ENCODE data around the gene ARID3B. TPM values are rescaled to one million over a fixed set of nuclear protein-coding genes. Genes with fewer than 3 reads are reported as not detected.
"Not testable (repeated sequence)": the region's sequence is repeated elsewhere in the genome, so short reads cannot be mapped to it uniquely, and the experiment has no call there.

The ARID3B gene
- total and polyA plus RNA-seq, 2 donors, result 3.0 to 4.3 TPM

- H3K4me1 ChIP-seq (ENCODE audit: insufficient read depth), result no peaks in the 10 kb centered on the region
- no peak overlapping the region for H3K4me3 ChIP-seq (ENCODE audit: low read depth, low read length)
- no peak for DNase-seq (ENCODE audit: extremely low spot score)
- H3K27ac ChIP-seq (ENCODE audit: low read depth), result no peak overlapping the region
- peaks cover 12% of the 10 kb centered on the region for H3K36me3 ChIP-seq (ENCODE audit: insufficient read depth)
- 54% methylated on average over 5 of the region's 5 CpGs for WGBS
Measured at GRCh38 chr15:74628949-74629348, 87.9 kb downstream of the ARID3B start.

- DNase-seq (ENCODE audit: extremely low spot score); H3K4me3 ChIP-seq (ENCODE audit: low read depth, low read length); H3K27ac ChIP-seq (ENCODE audit: low read depth); H3K4me1 ChIP-seq (ENCODE audit: insufficient read depth): not testable (repeated sequence)
- peaks cover 12% of the 10 kb centered on the region for H3K36me3 ChIP-seq (ENCODE audit: insufficient read depth)
- WGBS, result 79% methylated on average over 9 of the region's 10 CpGs
Measured at GRCh38 chr15:74629696-74630095, 88.7 kb downstream of the ARID3B start.

GRCh38 chr15:74630284-74631086 is 89.5 kb downstream of the ARID3B start:
- WGBS, result 72% methylated on average over 6 of the region's 6 CpGs
- H3K4me3 ChIP-seq (ENCODE audit: low read depth, low read length), result no peak overlapping the region
- H3K27ac ChIP-seq (ENCODE audit: low read depth), result no peak overlapping the region
- peaks cover 10% of the 10 kb centered on the region for H3K36me3 ChIP-seq (ENCODE audit: insufficient read depth)
- no peaks in the 10 kb centered on the region for H3K4me1 ChIP-seq (ENCODE audit: insufficient read depth)
- no peak for DNase-seq (ENCODE audit: extremely low spot score)

GRCh38 chr15:74631087-74631385 is 90.0 kb downstream of the ARID3B start:
- Histone ChIP-seq H3K4me1 (ENCODE audit: insufficient read depth) (no peaks in the 10 kb centered on the region), H3K4me3 (ENCODE audit: low read depth, low read length) (no peak overlapping the region), H3K36me3 (ENCODE audit: insufficient read depth) (peaks cover 10% of the 10 kb centered on the region), H3K27ac (ENCODE audit: low read depth) (no peak overlapping the region)
- DNase-seq (ENCODE audit: extremely low spot score), result no peak
- WGBS, result 62% methylated on average over 3 of the region's 3 CpGs

GRCh38 chr15:74631408-74631807 is 90.4 kb downstream of the ARID3B start:
- no peak for DNase-seq (ENCODE audit: extremely low spot score)
- peaks cover 10% of the 10 kb centered on the region for H3K36me3 ChIP-seq (ENCODE audit: insufficient read depth)
- no peaks in the 10 kb centered on the region for H3K4me1 ChIP-seq (ENCODE audit: insufficient read depth)
- no peak overlapping the region for H3K27ac ChIP-seq (ENCODE audit: low read depth)
- 54% methylated on average over 3 of the region's 3 CpGs for WGBS
- no peak overlapping the region for H3K4me3 ChIP-seq (ENCODE audit: low read depth, low read length)

- DNase-seq (ENCODE audit: extremely low spot score), result no peak
- WGBS, result 71% methylated on average over 8 of the region's 8 CpGs
- Histone ChIP-seq H3K4me3 (ENCODE audit: low read depth, low read length) (no peak overlapping the region), H3K36me3 (ENCODE audit: insufficient read depth) (peaks cover 9% of the 10 kb centered on the region), H3K4me1 (ENCODE audit: insufficient read depth) (no peaks in the 10 kb centered on the region), H3K27ac (ENCODE audit: low read depth) (no peak overlapping the region)
Measured at GRCh38 chr15:74631935-74632560, 91.0 kb downstream of the ARID3B start.

- 90% methylated on average over 9 of the region's 9 CpGs for WGBS
- Histone ChIP-seq H3K4me3 (ENCODE audit: low read depth, low read length) (no peak overlapping the region), H3K27ac (ENCODE audit: low read depth) (no peak overlapping the region), H3K4me1 (ENCODE audit: insufficient read depth) (no peaks in the 10 kb centered on the region), H3K36me3 (ENCODE audit: insufficient read depth) (peaks cover 6% of the 10 kb centered on the region)
- no peak for DNase-seq (ENCODE audit: extremely low spot score)
Measured at GRCh38 chr15:74632601-74633000, 91.6 kb downstream of the ARID3B start.

- H3K4me3 ChIP-seq (ENCODE audit: low read depth, low read length), result no peak overlapping the region
- DNase-seq (ENCODE audit: extremely low spot score), result no peak
- 77% methylated on average over 2 of the region's 2 CpGs for WGBS
- no peak overlapping the region for H3K27ac ChIP-seq (ENCODE audit: low read depth)
- H3K36me3 ChIP-seq (ENCODE audit: insufficient read depth), result peaks cover 6% of the 10 kb centered on the region
- H3K4me1 ChIP-seq (ENCODE audit: insufficient read depth), result no peaks in the 10 kb centered on the region
Measured at GRCh38 chr15:74633781-74634180, 92.8 kb downstream of the ARID3B start.

- DNase-seq (ENCODE audit: extremely low spot score), result no peak
- WGBS, result 28% methylated on average over 5 of the region's 5 CpGs
- H3K27ac ChIP-seq (ENCODE audit: low read depth), result no peak overlapping the region
- H3K4me1 ChIP-seq (ENCODE audit: insufficient read depth), result no peaks in the 10 kb centered on the region
- H3K36me3 ChIP-seq (ENCODE audit: insufficient read depth), result peaks cover 1% of the 10 kb centered on the region
- no peak overlapping the region for H3K4me3 ChIP-seq (ENCODE audit: low read depth, low read length)
Measured at GRCh38 chr15:74635228-74635627, 94.2 kb downstream of the ARID3B start.

GRCh38 chr15:74636984-74637383 is 96.0 kb downstream of the ARID3B start:
- Histone ChIP-seq H3K27ac (ENCODE audit: low read depth) (no peak overlapping the region), H3K4me1 (ENCODE audit: insufficient read depth) (no peaks in the 10 kb centered on the region), H3K36me3 (ENCODE audit: insufficient read depth) (no peaks in the 10 kb centered on the region), H3K4me3 (ENCODE audit: low read depth, low read length) (no peak overlapping the region)
- WGBS, result 76% methylated on average over 1 of the region's 1 CpG
- DNase-seq (ENCODE audit: extremely low spot score), result no peak

- no peak overlapping the region for H3K27ac ChIP-seq (ENCODE audit: low read depth)
- WGBS, result 70% methylated on average over 1 of the region's 1 CpG
- no peaks in the 10 kb centered on the region for H3K4me1 ChIP-seq (ENCODE audit: insufficient read depth)
- no peaks in the 10 kb centered on the region for H3K36me3 ChIP-seq (ENCODE audit: insufficient read depth)
- H3K4me3 ChIP-seq (ENCODE audit: low read depth, low read length), result no peak overlapping the region
- no peak for DNase-seq (ENCODE audit: extremely low spot score)
Measured at GRCh38 chr15:74641151-74641550, 100.1 kb downstream of the ARID3B start.

- Histone ChIP-seq H3K4me1 (ENCODE audit: insufficient read depth) (no peaks in the 10 kb centered on the region), H3K27ac (ENCODE audit: low read depth) (peak overlapping the region; percentile 65), H3K36me3 (ENCODE audit: insufficient read depth) (no peaks in the 10 kb centered on the region), H3K4me3 (ENCODE audit: low read depth, low read length) (no peak overlapping the region)
- WGBS, result 80% methylated on average over 4 of the region's 4 CpGs
- no peak for DNase-seq (ENCODE audit: extremely low spot score)
Measured at GRCh38 chr15:74642348-74642733, 101.3 kb downstream of the ARID3B start.

- 57% methylated on average over 11 of the region's 11 CpGs for WGBS
- Histone ChIP-seq H3K27ac (ENCODE audit: low read depth) (peak overlapping the region; percentile 65), H3K4me3 (ENCODE audit: low read depth, low read length) (no peak overlapping the region), H3K4me1 (ENCODE audit: insufficient read depth) (no peaks in the 10 kb centered on the region), H3K36me3 (ENCODE audit: insufficient read depth) (no peaks in the 10 kb centered on the region)
- DNase-seq (ENCODE audit: extremely low spot score), result no peak
Measured at GRCh38 chr15:74642734-74643664, 102.0 kb downstream of the ARID3B start.
